Ovary (tissue), 9 donors: ENCODE results near the gene SLC35A4. TPM values are rescaled to one million over a fixed set of nuclear protein-coding genes. Genes with fewer than 3 reads are reported as not detected.
"Not testable (repeated sequence)": the region's sequence is repeated elsewhere in the genome, so short reads cannot be mapped to it uniquely, and the experiment has no call there.

Source experiments
- DNase-seq, 5 donors: peaks; one replicate each; pipeline ENCODE4 v3.0.0-alpha.2; 2019 to 2020
- H3K27ac ChIP-seq, 2 donors: fragments of 200-600 bp; one replicate each; pipeline versions ENCODE4 v1.5.1 to v1.8.0; 2019 to 2022
- H3K27me3 ChIP-seq: fragments of 200-600 bp; one replicate; pipeline ENCODE4 v1.8.0; 2022
- H3K36me3 ChIP-seq: fragments of 200-600 bp; sonication (generic); one replicate; pipeline ENCODE4 v1.5.1; 2019
- H3K4me1 ChIP-seq: one replicate; pipeline ENCODE4 v1.8.1; 2013; ENCODE audit warnings: mild to moderate bottlenecking, moderate library complexity; ENCODE audit not compliant: insufficient read depth
- H3K4me3 ChIP-seq: fragments of 200-600 bp; sonication (generic); one replicate; pipeline ENCODE4 v1.5.1; 2017
- H3K9me3 ChIP-seq, 2 donors: fragments of 200-600 bp in 1 of 2; sonication (generic) in 1 of 2; one replicate each; pipeline versions ENCODE4 v1.5.1 to v1.8.1; 2013 to 2019; ENCODE audit warnings: mild to moderate bottlenecking in 1 of 2, moderate library complexity in 1 of 2
- CTCF ChIP-seq, 3 donors: fragments of 450-650 bp in 2 of 3; fragments of 200-600 bp in 1 of 3; IDR thresholded peaks; one replicate each; pipeline versions ENCODE4 v1.5.1 to v1.8.0; 2016 to 2022; ENCODE audit warnings: antibody characterized with exemption in 3 of 3, mild to moderate bottlenecking in 1 of 3
- EP300 ChIP-seq: sonication (generic); formaldehyde crosslinking; IDR thresholded peaks from one replicate; pipeline ENCODE4 v1.6.1; 2017; ENCODE audit warnings: antibody characterized with exemption
- POLR2A ChIP-seq: fragments of 450-650 bp; IDR thresholded peaks from one replicate; pipeline ENCODE4 v1.6.1; 2017; ENCODE audit warnings: antibody characterized with exemption, mild to moderate bottlenecking, moderate library complexity
- WGBS, 3 donors: extraction: QIAGEN DNeasy Blood & Tissue Kit in 1 of 3; methylation state at CpG; one replicate each; pipeline versions ENCODE4 v1.1.5 to v1.1.7; 2013 to 2017; 5-methylcytosine and 5-hydroxymethylcytosine counted together
- intact Hi-C, 4 donors: fragments of 100-400 bp; cut with DNase I; formaldehyde crosslinking; loops; one replicate each; pipeline versions ENCODE4 v1.11.0 to v1.15.1; 2022 to 2023
- polyA plus RNA-seq, 2 donors: library from polyadenylated mRNA; stranded (reverse); fragments of 200-250 nt in 1 of 2; fragments of 350-450 nt in 1 of 2; fragmentation: Illumina TruSeq in 1 of 2; extraction: RNeasy Lipid Tissue Mini Kit (QIAGEN cat#74804) in 1 of 2; gene quantifications; one replicate each; pipeline ENCODE4 v1.2.3, GENCODE V29; 2013 to 2014
- total RNA-seq, 7 donors: library from RNA; depleted of rRNA in 2 of 7; stranded (reverse); fragments of >200 nt in 2 of 7; fragmentation: NEBNext Ultra II Directional in 3 of 7; extraction: Animal tissue kit (Norgen Biotek cat#: 25700) in 3 of 7; gene quantifications; one replicate each; pipeline versions ENCODE4 v1.1.0 to v1.2.4, GENCODE V29; 2016 to 2023
- donor health status: DM: no; HTN: no; CAD: no; lungs with moderate emphysema.
- donor health status: DM: no; HTN: no; CAD: no.
- donor health status: Bipolar disorder and iron deficiency.
- donor health status: DM: yes; HTN: yes; CAD: no.
- donor health status: DM: no; HTN: no; CAD: no.
- donor health status: DM: yes; HTN: yes; CAD: no.

Gene SLC35A4
- total and polyA plus RNA-seq, 9 donors, result 22.3 to 80.2 (median 47.1) TPM

GRCh38 chr5:140588311-140589070 is 23.9 kb downstream of the SLC35A4 start:
- no peak overlapping the region for H3K4me3 ChIP-seq
- H3K36me3 ChIP-seq, result no peaks in the 10 kb centered on the region
- WGBS, 3 donors, result 13 to 36% (median 16%) methylated on average over 5 of the region's 5 CpGs
- H3K27ac ChIP-seq, result peak overlapping the region in 1 of 2 donors; percentile 26
- TF ChIP-seq POLR2A (no peak), CTCF (IDR thresholded peaks at IDR 0.05) (no peak), EP300 (no peak)
- intact Hi-C loops, result no loop called here
- no peaks in the 10 kb centered on the region for H3K9me3 ChIP-seq
- DNase-seq, result no peak
- no peaks in the 10 kb centered on the region for H3K27me3 ChIP-seq
- H3K4me1 ChIP-seq, result peaks cover 3% of the 10 kb centered on the region

GRCh38 chr5:140590861-140591260 is 26.2 kb downstream of the SLC35A4 start:
- H3K27ac ChIP-seq, result no peak overlapping the region
- intact Hi-C loops, result no loop called here
- no peaks in the 10 kb centered on the region for H3K9me3 ChIP-seq
- TF ChIP-seq EP300 (no peak), CTCF (IDR thresholded peaks at IDR 0.05) (no peak), POLR2A (no peak)
- 86 to 93% (median 92%) methylated on average over 7 of the region's 7 CpGs for WGBS, 3 donors
- no peaks in the 10 kb centered on the region for H3K27me3 ChIP-seq
- H3K4me1 ChIP-seq, result peaks cover 10% of the 10 kb centered on the region
- H3K36me3 ChIP-seq, result no peaks in the 10 kb centered on the region
- H3K4me3 ChIP-seq, result no peak overlapping the region
- DNase-seq, result no peak

GRCh38 chr5:140591747-140592372 is 27.2 kb downstream of the SLC35A4 start:
- Histone ChIP-seq H3K4me1 (peaks cover 19% of the 10 kb centered on the region), H3K36me3 (no peaks in the 10 kb centered on the region), H3K27me3 (no peaks in the 10 kb centered on the region), H3K27ac (no peak overlapping the region), H3K4me3 (no peak overlapping the region), H3K9me3 (no peaks in the 10 kb centered on the region)
- WGBS, 3 donors, result 80 to 88% (median 82%) methylated on average over 5 of the region's 5 CpGs
- TF ChIP-seq CTCF (IDR thresholded peaks at IDR 0.05), result no peak
- no peak for TF ChIP-seq EP300
- TF ChIP-seq POLR2A, result no peak
- intact Hi-C loops, result no loop called here
- no peak for DNase-seq

GRCh38 chr5:140593070-140593469 is 28.4 kb downstream of the SLC35A4 start:
- not testable (repeated sequence) for H3K4me3 ChIP-seq
- 39 to 60% (median 60%) methylated on average over 11 to 13 of the region's 14 CpGs for WGBS, 3 donors

GRCh38 chr5:140594169-140594568 is 29.5 kb downstream of the SLC35A4 start:
- intact Hi-C loops, result no loop called here
- Histone ChIP-seq H3K27ac (no peak overlapping the region), H3K4me3 (no peak overlapping the region), H3K36me3 (no peaks in the 10 kb centered on the region), H3K9me3 (no peaks in the 10 kb centered on the region), H3K27me3 (no peaks in the 10 kb centered on the region), H3K4me1 (peaks cover 17% of the 10 kb centered on the region)
- TF ChIP-seq POLR2A (no peak), CTCF (IDR thresholded peaks at IDR 0.05) (no peak), EP300 (no peak)
- DNase-seq, result peak in 1 of 5 donors; percentile 41
- 71 to 76% (median 75%) methylated on average over 6 of the region's 6 CpGs for WGBS, 3 donors

More at GRCh38 chr5:140593070-140593469, 28.4 kb downstream of the SLC35A4 start:
- H3K4me1 ChIP-seq, result peaks cover 19% of the 10 kb centered on the region
- H3K9me3 ChIP-seq, H3K27me3 ChIP-seq, intact Hi-C loops, DNase-seq, H3K27ac ChIP-seq, H3K36me3 ChIP-seq: not testable (repeated sequence)
